Endothelial cell of hepatic sinusoid (primary cell): ENCODE data around the gene GLRA2.

Source experiments
- in situ Hi-C: cut with HindIII; loops from 2 replicates; pipeline ENCODE4 v1.10.0; 2017; ENCODE audit warnings: low sequenced_read_pairs

The GLRA2 gene

DNA sequence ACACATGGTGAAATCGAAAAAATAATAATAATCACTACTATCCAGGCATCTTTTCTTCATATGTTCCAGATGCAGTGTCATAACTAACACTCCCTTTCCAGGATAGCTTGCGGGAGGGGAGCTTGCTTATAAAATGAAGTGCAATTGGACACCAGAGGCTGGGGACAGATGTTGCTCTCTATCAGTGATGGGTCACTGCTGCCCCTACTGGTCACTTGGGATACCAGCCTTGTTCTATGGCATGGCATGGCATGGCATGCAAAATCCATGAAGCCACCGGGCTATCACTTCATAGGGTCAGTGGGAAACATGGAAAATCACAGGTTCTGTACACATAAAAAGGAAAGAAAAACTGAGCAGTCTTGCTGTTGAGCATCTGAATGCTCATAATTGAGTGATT lies 168.1 kb downstream of the GLRA2 start:
- in situ Hi-C loops: no loop called here

DNA sequence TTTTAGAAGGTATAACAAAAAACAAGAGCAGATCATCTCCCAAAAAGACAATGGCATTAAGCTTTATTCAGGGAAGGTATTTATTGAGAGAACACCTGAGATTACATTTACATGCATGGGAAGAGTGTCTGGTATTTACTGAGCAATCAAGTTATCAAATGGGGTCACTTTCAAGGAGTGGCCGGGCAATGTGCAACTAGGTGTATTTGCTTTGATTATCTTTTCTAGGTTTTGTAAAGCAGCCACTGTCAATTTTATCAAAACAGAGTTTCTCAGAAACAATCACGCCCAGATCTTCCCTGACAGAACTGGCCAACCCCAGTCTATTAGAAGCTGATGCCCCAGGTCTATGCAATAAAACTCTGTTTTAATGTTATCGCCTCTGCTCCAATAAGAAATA lies 169.5 kb downstream of the GLRA2 start:
- in situ Hi-C loops: no loop called here

DNA sequence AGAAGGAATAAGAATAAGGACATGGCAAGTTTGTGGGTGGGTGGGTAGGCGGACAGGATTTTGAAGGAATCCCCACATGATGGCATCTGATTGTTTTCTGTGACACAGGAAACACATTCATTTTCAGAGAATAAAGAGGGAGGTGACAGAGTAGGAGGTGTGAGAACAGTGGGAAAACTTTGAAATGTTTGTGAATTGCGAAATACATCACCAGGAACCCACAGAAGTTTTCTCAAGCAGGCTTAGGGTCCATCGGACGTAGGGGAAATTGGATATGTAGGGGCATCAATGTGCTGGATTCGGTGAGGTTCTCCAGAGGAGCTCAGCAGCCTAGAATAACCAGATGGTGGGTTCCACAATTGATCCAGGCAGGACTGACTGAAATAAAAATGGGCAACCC lies 171.6 kb downstream of the GLRA2 start:
- in situ Hi-C loops: no loop called here

DNA sequence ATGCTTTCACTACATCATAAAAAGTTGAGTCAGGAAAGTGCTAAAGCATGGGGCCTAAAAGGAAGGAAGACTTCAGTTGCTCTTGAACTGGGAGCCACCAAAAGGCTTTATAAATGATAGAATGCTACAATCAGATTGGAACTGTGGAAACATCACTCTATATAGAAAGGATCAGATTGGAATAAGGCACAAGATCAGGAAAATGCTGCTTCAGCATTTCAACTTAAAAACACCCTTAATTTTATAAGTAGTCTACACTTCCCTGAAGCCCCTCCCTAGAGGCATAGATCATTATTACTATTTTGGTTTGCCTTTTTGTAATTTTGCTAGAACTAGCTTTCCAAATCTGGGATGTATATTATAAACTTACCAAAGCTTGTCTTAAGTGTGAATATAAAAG lies 172.8 kb downstream of the GLRA2 start:
- in situ Hi-C loops: no loop called here

DNA sequence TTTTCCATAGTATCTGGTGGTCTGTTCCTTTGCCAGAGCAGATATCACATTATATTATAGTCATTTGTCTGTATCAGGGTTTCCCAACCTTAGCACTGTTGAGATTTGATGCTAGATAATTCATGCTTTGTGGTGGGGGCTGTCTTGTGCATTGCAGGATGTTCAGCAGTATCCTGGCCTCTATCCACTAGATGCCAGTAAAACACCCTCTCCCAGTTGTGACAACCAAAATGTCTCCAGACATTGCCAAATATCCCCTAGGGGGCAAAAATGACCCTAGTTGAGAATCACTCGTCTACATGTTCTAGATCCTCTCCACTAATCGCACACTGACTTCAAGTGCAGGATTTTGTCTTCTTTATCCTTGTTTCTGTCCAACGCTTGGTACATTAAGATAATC lies 182.8 kb downstream of the GLRA2 start:
- in situ Hi-C loops: no loop called here

- in situ Hi-C loops: no loop called here
Observed at GRCh38 chrX:14717949-14718348, 188.6 kb downstream of the GLRA2 start.

DNA sequence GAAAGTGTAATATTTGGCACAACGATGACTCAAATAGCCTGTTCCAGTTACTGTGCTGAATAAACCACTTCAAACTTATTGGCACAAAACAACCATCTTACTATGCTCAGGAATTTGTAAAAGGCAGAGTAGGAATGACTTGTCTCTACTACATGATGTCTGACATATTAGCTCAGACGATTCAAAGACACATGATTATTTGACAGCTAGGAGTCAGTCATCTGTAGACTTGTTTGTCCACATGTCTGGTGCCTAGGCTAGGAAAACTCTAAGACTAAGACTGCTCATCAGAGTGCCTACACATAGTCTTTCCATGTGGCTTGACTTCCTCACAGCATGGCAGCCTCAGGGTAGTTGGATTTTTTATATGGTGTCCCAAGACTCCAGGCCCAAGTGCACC lies 189.1 kb downstream of the GLRA2 start:
- in situ Hi-C loops: no loop called here

GRCh38 chrX:14729058-14729457 lies 199.7 kb downstream of the GLRA2 start:
- in situ Hi-C loops: no loop called here

DNA sequence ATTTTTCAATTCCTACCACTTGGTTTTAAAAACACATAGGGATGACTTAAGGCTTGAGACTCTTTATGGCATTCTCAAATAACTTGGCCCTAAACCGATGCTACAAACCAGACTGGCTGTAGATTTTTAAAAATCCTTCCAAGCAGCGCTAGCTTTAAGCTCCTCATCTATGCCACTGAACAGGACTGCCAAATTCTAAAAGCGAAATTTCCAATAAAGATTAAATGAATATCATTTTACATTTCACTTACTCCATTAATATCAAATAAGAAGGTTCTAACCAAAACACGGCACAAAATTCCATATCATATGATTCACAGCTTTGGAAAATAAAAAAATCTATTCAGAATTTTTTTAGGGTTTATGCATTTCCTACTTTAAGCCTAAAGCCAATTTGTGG lies 209.3 kb downstream of the GLRA2 start:
- in situ Hi-C loops: no loop called here

GRCh38 chrX:14753441-14753840 lies 224.1 kb downstream of the GLRA2 start:
- in situ Hi-C loops: no loop called here

DNA sequence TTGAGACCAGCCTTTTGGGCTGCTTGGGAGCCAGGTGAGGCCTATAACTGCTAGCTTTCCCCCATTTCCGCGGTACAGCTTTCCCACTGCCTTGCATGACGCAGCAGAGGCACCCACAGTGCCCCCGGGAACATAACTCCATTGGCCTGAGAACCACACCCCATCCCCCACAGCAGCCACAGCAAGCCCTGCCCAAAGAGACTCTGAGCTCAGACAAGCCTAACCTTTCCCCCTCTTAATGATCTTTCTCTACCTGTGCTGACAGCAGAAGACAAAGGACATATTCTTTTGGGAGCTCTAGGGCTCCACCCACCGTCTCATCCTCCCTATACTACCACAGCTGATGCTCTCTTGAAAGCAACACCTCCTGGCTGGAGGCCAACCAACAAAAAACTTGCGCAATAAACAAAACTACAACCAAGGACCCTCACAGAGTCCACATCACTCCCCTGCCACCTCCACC lies 228.7 kb downstream of the GLRA2 start:
- in situ Hi-C loops: no loop called here

GRCh38 chrX:14775416-14775815 lies 246.1 kb downstream of the GLRA2 start:
- in situ Hi-C loops: no loop called here

- in situ Hi-C loops: no loop called here
Observed at GRCh38 chrX:14776901-14777300, 247.6 kb downstream of the GLRA2 start.

GRCh38 chrX:14777525-14777924 lies 248.2 kb downstream of the GLRA2 start:
- in situ Hi-C loops: no loop called here

DNA sequence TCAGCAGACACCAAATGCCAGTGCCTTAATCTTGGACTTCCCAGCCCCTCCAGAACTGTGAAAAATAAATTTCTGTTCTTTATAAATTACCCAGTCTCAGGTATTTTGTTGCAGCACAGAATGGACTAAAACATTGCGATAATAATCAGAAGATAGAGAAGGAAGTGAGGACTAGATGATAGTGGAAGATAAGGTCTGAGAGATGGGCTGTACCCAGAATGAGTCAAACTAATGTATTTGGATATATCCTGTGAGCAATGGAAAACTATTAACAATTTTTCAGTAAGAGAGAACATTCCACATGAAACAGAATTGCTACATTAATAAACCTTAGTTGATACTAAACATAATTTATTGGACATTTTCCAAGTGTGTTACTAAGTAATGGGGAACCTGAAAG lies 250.2 kb downstream of the GLRA2 start:
- in situ Hi-C loops: no loop called here
